Left hindlimb (tissue), 1 donor: Measurements from ENCODE around the gene CTNNB1.

ENCODE experiments used
- DNase-seq: peaks from one replicate; pipeline ENCODE4 v3.0.0-alpha.2; 2018

CTNNB1 gene

DNA sequence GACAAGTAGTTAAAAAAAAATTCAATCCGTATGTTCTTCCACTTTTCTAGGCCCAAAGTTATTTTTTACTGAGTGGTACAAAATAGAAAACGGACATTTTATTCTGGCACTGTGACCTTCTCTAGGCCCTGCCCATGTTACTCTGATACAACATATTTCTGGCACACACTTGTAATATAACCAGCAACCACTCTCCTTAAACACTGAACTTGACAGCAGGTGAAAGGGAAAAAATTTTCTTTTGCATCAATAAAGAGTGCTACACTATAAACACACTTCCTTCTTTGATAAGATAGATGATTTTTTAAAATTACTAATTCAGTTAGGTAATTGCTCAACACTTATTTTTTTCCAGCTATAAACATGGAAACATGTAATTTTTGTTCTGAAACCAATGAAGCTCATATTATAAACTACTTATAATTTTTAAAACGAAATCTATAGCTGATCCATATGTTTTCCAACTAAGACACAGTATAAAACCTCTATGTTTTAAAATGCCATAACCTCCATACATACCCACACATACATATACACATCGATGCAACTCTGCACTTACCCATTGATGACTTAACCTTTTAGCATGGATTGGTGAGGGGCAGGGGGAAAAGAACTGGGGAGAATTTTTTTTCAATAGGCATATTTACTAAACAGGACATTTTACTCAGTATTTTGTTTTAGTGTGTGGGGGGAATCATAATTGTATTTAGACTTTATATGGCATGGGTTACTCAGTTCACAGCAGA is 5.3 kb upstream of the CTNNB1 start:
- no peak for DNase-seq

DNA sequence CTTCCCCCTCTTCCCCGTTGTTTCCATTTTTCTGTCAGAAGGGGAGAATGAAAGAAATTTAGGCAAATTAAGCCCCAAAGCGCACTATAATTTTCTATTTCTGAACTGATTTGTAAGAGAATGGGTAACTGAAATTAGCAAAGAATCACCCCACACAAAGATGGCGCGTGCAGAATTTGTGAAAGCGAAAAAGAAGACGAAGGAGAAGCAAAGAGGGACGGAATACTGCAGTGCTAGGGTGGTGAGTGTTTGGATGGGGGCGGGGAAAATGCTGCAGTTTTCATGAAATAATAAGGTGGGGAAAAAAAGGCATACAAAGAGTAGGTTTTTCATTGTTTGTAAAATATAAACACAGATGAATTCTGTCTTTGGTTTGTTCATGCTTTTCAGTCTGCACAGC is 4.6 kb upstream of the CTNNB1 start:
- no peak for DNase-seq

DNA sequence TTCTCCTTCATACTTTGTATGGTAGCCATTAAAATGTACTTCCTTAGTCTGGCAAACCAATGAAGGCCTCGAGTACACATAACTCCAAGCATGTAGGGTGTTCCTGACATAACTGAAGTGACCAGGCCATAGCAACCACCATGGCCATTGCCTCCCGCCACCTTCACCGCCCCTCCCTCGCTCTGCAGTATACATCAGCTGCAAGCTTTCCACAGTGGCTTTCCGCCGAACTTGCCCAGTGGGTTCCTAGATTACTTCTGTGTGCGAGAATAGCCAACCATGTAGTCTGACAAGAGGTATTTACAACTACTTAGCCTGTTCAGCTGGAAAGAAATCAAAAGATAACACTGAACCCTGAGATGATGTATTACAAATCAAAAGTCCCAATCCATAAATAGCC is 3.4 kb upstream of the CTNNB1 start:
- no peak for DNase-seq

DNA sequence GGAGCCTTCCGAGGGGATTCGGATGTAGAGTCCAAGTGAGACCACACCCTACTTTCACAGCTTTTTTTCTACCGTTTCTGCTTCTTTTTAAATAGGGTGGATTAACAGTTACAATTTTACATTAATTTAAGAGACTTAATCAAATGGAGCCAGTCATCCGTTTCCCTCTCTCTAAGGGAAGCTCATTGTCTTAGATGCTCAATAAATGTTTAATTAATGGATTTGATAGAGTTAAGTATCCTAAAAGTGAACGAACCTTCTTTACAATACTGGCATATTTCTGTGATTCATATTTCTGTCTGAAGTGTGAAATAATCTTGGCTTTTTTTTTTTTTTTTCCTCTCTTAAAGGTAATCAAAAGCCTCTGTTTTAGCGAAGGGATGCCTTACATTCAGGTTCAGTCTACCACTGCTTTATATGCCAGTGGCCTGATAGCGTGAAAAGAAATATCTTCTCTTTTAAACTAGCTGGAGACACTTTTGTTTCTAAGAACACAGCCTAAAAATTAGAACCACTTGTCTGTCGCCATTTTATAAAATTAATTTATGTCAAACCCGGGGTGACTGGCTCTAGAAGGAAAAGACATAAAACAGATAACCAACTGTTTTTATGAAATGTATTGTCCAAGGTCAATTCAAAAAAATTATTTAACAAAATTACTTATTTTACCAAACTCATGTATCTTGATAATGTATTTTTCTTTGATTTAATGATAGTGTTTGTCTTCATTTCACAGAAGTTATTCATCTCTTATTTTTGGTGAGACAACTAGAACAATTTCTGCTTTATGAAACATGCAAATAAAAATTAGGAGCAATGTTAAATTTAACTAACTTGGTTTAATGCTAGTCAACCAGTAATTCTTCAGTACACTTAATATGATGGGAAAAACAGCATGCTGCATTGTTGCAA is 2.5 kb upstream of the CTNNB1 start:
- no peak for DNase-seq

DNA sequence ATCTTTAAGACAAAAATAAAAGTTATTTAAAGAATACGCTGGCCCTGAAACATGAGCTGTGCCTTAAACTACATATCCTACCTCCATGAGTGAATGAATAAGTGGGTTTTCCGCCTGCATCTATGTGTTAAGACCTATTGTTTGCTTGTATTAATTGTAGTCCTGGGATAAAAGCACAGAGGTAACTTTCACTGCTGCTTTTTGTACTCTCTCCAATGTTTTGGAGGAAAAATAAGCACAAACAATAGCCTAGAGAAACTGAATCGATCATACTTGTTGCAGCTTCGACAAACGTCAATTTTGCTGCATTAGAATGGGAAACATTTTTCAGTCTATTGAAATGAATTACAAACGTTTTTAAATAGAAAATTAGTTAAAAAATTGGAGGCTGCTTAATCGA is 1.3 kb upstream of the CTNNB1 start:
- no peak for DNase-seq

DNA sequence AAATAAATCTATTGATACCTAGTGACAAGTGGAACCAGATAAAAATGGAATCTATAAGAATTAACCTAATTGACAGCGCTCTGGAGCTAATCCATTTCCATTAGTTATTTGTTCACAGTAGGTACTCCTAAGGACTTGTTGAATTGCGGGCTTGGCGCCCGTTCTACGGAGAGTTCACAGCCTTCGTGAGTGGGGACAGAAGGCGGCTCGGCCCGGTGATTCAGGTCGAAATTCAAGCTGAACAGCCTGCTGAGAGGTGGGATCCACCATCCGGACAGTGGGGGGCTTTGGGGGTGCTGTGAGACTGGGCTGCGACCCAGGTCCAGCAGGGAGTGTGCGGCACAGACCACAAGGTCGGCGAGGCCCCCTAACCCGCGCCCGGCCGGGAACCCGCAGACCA is 779 bp upstream of the CTNNB1 start:
- no peak for DNase-seq

DNA sequence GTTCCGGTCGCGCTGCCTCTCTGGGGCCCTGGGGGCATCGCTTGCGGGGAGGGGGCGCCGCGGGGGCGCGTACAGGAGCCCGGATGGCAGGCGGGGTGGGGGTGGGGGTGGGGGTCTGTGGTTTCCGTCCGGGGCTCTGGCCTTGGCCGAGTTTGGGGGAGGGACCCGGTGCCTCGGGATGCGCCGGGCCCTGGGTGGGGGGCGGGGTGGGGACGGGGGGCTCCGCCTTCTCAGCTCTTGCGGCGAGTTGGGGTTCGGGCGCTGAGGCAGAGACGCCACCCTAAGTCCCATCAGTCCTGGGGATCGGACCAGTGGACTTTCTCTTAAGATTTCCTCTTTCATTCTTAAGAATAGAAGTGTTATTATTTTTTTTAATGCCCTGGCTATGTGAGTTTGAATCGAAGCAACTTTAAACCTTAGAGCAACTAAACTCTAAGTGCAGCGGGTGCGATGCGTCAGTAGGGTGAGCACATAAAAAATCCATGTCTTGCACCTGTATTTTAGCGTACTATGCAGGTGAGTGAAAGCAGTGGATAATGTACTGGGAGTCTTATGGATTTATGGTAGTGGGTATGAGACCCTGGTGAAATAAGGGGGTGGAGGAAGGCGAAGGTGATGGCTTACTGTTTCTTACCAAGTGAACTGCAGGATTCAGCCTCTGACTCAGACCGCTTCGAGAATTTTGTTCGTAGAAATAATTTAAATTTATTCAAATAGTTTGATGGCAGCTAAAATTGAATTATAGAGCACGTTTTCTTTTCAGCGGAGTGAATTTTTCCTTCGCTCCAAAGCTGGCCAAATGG is 762 bp downstream of the CTNNB1 start:
- DNase-seq: peak; percentile 77

DNA sequence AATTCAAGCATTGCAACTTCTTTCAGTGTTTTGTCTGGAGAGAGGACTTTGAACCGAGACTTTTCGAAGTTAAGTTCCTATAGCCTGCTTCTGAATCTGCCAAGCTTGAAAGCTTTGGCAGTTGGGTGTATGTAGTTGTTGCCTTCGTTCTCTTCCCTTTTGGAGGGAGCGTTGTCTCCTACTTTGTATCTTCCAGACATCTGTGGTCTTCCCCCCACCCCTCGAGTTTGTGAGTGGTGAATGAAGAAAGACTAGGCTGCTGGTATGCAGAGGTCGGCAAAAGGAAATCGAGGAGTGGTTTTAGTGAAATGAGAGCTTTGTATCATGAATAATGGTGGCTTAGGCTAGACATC is 1.3 kb downstream of the CTNNB1 start:
- DNase-seq: peak; percentile 50

DNA sequence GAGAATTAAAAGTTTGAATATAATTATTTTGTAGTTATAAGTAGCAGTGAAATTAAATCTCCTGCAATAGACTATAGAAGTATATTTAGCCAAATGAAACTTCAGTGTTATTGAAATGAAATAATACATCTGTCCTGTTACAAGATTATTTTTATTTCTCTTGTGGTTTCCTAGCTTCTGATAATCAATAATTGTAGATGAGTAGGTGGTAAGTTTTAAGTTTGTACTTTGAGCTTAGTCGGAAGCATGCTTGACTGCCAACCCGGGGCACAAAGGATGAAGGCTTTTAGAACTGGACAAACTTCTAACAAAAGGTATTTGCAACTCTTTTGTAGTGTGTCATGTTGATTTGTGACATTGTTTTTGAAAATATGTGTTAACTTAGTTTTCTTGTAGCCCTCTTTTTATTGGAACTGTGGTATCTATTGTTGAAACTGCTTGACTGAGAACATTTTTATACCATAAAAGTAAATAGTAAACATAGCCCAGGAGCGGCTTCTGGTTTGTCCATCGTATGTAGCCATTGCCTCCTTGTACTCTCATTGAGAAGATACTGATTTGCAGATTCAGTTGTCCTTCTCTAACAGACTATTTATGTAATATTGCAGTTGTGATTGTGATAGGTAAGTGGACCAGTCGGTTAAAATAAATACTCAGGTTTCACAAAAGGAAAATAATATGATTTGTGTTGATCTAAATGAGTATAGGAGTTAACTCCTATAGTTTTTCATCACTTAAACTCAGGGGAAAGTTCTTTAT is 2.9 kb downstream of the CTNNB1 start:
- no peak for DNase-seq

DNA sequence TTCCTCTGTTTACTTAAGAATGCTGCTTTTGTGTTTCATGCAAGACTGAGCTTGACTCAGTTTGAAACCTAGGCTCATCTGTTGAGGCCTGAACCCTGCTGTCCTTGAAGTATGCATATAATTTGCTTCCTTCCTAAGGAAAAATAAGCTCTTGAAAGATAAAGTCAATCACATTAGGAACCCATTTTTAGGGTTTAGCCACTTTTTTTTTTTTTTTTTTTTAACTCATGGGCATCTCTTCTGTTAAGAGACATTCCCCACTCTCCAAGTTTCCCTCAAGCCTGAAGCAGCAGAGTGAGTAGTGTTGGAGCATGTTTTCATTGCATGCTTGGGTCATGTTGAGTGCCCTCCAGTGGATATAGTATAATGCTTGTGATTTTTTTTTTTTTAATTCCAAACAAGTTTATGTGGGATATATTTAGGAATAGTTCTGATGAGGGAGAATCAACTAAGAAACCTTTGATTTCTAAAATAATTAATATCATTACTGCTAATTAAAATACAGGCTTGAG is 3.6 kb downstream of the CTNNB1 start:
- DNase-seq: no peak

DNA sequence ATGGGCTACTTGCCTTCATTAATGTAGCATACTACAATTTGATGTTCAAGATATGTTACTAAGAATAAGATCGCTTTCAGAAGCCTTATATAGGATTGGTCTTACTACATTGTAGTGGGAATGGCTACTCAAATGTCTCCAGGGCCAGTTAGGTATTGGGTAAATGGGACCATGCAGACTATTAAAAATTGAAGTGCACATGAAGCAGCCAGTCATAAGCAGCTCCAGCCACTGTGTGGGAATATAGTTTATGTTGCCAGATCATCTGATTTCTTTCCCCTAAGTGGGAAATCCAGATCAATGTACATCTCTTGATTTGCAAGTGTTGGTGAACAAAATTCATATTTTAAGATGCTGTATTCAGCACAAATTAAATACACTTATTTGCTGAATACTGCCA is 5.1 kb downstream of the CTNNB1 start:
- DNase-seq: no peak

DNA sequence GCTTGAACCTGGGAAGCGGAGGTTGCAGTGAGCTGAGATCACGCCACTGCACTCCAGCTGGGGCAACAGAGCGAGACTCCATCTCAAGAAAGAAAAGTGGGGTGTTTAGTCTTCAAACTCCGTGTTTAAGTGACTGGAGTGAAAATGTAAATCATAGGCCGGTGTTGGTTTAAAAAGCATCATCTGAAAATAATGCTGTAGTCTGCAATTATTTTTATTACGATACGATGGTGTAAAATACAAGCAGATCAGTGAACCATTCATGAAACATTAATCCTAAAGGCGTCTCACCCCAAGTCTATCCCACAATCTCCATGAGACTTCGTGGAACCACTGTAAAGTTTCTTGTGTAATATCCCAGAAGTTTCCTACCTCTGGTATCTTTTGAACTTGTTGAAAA is 6.3 kb downstream of the CTNNB1 start:
- no peak for DNase-seq

DNA sequence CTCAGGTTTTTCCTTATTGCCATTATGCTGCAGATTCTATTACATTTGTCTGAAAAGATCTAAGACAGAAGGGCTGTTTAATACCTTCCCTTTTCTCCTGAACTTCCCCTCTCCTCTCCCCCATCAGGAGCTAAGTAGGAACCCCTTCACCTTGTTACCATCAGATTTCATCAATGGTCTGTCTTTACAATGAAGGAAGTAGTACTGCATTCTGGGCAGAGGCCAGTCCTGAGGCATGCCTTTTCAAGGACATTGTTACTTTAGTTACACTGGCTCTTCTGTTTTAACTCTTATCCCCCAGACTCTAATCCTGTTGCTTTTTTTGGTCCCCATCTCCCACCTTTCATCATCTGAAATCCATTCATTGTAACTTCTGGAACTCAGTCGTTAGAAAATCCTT is 8.1 kb downstream of the CTNNB1 start:
- DNase-seq: no peak

DNA sequence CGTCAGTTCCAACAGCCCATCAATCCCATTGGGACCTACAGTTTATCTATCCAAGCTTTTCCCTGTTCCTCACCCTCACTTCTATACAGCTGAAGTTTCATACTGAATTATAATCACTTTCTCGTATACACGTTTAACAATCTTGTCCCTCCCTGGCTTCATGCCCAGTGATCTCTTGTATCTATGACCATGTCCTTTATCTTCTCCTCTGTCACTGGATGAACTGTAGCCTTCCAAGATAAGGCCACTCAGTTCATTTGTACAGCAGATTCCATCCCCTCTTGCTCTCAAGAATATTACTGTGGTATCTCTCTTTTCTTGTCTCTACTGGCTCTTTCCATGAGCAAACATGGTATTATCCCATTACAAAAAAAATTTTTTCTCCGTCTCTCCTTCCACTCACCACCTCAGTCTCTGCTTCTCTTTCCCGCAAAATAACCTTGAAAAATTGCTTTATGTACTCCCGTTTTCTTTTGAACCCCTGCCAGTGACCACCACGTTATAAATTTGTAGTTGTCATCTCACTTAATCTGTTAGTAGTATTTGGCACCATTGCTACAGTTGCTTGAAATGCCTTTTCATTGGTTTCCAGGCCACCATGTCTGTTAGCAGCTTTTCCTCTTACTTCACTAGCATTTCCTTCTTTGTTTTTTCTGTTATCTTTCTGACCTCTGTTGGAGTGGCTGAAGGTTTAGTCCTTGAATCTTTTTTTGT is 9.4 kb downstream of the CTNNB1 start:
- DNase-seq: no peak

DNA sequence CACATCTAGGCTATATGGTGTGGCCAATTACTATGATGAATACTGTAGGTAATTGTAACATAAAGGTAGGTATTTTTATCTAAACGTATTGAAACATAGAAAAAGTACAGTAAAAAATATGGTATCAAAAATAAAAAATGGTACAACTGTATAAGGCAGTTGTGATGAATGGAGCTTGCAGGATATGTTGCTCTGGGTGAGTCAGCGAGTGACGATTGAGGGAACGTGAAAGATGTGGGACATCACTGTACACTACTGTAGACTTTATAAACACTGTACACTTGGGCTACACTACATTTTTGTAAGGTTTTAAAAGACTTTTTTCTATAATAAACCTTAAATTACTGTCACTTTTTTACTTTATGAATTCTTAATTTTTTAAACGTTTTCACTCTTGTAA is 10.3 kb downstream of the CTNNB1 start:
- no peak for DNase-seq

DNA sequence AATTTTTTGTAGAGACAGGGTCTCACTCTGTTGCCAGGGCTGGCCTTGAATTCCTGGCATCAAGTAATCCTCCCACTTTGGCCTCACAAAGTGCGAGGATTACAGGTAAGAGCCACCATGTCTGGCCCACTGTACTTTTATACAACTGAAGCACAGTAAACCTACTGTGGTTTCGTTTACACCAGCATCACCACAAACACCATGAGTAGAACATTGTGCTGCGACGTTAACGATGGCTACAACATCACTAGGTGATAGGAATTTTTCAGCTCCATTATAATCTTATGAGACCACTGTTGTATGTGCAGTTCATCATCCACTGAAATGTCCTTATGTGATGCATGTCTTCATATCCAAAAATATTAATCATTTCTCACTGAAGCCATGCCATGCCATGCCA is 11.7 kb downstream of the CTNNB1 start:
- DNase-seq: no peak

DNA sequence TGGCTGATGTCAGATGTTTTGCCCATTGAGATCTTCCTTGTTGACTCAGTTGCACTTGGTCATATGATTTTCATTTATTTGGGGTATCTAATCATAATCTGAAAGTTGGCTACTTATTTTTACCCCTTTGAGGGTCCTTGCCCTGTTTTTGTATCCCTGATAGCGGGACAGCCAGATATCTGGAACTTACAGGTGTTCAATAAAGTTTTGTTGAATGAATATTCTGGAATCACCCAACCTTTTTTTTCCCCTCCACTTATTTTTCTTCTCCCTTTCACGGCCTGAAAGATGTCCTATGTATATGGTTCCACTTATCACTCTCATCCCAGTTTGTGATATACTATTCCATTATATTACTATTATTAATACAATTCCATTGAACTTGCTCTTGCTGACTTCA is 12.8 kb downstream of the CTNNB1 start:
- DNase-seq: no peak

DNA sequence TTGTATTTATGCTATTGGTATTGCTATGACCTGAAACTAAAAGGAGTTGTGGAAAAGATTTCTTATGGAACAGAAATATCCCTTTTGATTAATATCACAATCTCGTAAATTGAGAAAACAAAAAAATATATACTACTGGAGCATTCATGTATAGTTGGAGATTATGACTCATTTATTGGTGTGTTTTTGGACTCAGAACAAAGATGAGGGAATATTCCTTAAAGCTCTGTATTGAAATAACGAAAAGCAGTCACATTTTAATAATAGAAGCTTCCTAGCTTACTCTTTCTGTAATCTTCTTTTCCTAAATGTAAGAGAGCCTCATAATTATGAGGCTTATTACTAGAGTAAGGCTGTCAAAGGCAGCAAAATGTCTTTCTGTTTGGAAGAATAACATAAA is 14.3 kb downstream of the CTNNB1 start:
- DNase-seq: no peak

DNA sequence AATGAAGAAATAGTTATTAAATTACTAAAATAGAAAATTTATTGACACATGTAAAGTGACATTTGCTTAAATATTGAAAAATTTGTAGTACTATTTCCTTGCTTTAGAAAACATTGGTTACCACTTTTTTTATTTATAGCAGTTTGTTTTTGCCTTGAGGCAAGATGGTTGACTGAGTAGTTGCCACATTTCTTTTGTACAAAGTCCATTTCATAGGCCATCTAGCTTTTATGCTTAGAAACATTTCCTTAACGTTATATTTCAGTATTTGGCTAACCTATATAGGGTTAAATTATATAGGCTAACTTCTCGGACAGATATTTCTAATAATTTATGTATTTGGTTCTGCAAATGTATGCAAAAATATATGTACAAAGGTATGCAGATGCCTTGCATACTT is 17.1 kb downstream of the CTNNB1 start:
- DNase-seq: no peak

DNA sequence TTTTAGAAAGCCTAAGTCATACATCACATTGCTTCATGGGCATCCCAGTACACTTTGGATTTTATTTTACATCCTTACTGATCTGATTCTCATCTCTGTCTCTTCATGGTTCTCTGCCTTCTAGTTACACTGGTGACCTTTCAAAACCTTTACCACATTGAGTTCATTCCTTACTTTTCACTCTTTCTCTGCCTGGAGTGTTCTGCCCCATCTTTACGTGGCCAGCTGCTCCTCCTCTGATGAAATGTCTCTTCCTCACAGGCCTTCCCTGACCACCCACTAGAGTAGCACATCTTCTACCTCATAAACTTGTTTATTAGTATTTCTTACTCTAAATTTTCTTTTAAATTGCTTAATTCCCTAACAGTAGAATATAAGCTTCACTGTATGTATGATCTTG is 17.7 kb downstream of the CTNNB1 start:
- DNase-seq: no peak

DNA sequence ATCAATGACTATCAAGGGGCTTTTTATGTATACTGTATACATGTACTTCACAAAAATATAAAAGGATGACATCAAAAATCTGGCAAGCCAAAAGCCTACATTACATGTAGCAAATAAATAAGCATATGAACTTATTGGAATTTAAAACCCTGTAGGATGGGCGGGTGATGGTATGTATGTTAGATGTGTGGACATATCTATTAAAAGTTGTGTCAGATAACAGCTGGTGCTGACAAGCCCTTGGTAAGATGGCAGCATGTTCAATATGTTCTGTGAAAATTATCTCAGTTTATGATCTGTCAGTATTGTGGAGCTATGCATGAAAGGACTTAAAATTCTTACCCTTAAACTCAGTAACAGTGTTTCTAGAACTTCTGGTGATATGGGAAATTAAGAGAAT is 20.1 kb downstream of the CTNNB1 start:
- DNase-seq: no peak
